ENCODE data around the gene CHSY3.

DNA sequence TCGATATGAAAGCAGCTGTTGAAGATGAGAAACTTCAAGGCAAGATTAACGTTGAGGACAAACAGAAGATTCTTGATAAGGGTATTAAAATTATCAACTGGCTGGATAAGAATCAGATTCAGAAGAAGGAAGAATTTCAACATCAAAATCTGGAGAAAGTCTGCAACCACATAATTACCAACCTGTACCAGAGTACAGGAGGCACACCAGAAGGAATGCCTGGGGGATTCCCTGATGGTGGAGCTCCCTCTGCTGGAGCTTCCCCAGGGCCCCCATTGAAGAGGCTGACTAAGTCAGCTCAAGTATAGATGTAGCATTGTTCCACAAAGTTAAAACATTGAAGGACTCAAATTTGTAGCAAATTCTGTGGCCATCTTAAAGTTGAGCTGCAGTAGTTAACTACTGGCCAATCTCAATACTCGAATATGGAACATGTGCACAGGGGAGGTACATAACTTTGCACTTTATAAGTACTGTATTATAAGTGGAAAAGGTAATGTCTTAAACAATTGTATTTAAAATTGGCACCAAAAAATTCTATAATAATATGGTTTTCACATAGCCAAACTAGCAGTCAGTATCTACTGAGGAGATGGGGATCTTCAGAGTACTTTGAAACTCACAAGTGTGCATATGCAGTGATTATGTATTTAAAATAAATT is 237.5 kb downstream of the CHSY3 start:
- TF ChIP-seq, protein P1, sequence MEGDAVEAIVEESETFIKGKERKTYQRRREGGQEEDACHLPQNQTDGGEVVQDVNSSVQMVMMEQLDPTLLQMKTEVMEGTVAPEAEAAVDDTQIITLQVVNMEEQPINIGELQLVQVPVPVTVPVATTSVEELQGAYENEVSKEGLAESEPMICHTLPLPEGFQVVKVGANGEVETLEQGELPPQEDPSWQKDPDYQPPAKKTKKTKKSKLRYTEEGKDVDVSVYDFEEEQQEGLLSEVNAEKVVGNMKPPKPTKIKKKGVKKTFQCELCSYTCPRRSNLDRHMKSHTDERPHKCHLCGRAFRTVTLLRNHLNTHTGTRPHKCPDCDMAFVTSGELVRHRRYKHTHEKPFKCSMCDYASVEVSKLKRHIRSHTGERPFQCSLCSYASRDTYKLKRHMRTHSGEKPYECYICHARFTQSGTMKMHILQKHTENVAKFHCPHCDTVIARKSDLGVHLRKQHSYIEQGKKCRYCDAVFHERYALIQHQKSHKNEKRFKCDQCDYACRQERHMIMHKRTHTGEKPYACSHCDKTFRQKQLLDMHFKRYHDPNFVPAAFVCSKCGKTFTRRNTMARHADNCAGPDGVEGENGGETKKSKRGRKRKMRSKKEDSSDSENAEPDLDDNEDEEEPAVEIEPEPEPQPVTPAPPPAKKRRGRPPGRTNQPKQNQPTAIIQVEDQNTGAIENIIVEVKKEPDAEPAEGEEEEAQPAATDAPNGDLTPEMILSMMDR (IDR thresholded peaks at IDR 0.05; ENCODE audit: low read depth, low read length, poor library complexity, severe bottlenecking) = peak; percentile 53
- no peak for TF ChIP-seq EZH2phosphoT487 (IDR thresholded peaks at IDR 0.05; ENCODE audit: borderline replicate concordance, low read length)
